ENCODE results near the gene SMG5.

Gene SMG5

GRCh38 chr1:156232201-156232894, 50.3 kb downstream of the SMG5 start:
- no peak for DNase-seq (ENCODE audit: low read depth)
- H3K4me3 ChIP-seq (ENCODE audit: control insufficient read depth, low read depth, low read length) = no peak overlapping the region
- TF ChIP-seq, protein P1, sequence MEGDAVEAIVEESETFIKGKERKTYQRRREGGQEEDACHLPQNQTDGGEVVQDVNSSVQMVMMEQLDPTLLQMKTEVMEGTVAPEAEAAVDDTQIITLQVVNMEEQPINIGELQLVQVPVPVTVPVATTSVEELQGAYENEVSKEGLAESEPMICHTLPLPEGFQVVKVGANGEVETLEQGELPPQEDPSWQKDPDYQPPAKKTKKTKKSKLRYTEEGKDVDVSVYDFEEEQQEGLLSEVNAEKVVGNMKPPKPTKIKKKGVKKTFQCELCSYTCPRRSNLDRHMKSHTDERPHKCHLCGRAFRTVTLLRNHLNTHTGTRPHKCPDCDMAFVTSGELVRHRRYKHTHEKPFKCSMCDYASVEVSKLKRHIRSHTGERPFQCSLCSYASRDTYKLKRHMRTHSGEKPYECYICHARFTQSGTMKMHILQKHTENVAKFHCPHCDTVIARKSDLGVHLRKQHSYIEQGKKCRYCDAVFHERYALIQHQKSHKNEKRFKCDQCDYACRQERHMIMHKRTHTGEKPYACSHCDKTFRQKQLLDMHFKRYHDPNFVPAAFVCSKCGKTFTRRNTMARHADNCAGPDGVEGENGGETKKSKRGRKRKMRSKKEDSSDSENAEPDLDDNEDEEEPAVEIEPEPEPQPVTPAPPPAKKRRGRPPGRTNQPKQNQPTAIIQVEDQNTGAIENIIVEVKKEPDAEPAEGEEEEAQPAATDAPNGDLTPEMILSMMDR (IDR thresholded peaks at IDR 0.05; ENCODE audit: control insufficient read depth, insufficient read depth, low read depth, low read length, missing control alignments) = no peak

DNA sequence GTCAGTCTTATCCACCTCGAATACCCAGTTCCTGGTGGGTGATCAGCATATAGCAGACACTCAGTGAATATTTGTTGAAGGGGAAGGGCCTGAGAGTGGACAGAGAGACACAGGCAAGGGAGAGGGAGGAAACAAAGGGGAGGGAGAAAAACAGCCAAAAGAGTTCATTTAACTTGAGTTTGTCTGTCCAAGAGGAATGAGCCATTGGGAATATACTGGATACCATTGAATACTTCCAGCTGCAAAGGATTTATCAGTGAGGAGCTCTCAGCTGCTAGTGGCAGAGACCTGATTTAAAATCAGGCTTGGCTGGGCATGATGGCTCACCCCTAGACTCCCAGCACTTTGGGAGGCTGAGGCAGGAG, 52.2 kb downstream of the SMG5 start:
- DNase-seq (ENCODE audit: low read depth) = no peak
- TF ChIP-seq, protein P1 (IDR thresholded peaks at IDR 0.05; ENCODE audit: control insufficient read depth, insufficient read depth, low read depth, low read length, missing control alignments) = no peak
- no peak overlapping the region for H3K4me3 ChIP-seq (ENCODE audit: control insufficient read depth, low read depth, low read length)

DNA sequence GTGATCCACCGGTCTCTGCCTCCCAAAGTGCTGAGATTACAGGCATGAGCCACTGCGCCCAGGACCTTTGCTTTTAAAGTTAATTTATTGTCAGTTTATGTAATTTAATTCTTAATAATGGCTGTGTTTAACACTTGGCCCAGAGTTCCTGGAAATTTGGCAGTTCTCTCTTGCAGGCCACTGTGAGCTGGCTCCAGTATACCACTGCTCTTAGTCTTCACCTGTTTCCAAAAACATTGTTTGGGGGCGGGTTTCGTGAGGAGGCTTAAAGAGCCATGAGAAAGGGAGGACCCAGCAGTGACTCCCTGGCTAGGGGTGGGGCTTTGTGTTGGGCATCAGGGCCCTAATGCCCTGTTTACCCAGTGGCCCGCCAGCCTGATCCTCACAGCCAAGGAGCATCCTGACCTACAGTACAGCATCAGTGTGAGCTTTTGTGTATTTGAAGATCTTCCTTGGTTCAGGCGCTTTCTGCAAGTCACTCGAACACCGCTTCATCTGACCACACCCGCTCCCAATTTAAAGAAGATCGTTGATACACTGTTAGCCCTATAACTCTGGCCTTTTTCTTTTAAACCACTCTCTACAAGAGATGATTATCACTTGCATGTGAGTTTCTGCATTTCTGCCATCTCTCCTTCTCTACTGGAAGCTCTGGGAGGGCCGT, 52.7 kb downstream of the SMG5 start:
- TF ChIP-seq, protein P1 (IDR thresholded peaks at IDR 0.05; ENCODE audit: control insufficient read depth, insufficient read depth, low read depth, low read length, missing control alignments) = no peak
- H3K4me3 ChIP-seq (ENCODE audit: control insufficient read depth, low read depth, low read length) = no peak overlapping the region
- no peak for DNase-seq (ENCODE audit: low read depth)

DNA sequence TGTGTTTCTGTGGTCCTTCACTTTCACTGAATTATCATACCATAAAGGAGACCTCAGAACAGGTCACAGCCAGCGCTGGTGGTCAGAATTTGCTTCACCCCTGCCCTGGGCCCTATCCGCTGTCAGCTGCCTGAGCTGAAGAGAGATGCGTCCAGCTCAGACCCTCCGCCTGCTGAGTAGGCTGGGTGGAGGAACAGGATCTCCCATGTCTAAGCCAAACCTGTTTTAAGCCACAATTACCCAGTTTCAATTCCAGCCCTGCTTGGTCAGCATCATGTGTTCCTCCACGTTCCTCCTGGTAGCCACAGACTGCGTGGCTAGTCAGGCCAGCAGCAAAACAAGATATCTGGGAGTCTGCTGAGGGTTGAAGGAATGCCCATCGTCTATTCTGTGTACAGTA, 54.1 kb downstream of the SMG5 start:
- no peak overlapping the region for H3K4me3 ChIP-seq (ENCODE audit: control insufficient read depth, low read depth, low read length)
- DNase-seq (ENCODE audit: low read depth) = no peak
- TF ChIP-seq, protein P1 (IDR thresholded peaks at IDR 0.05; ENCODE audit: control insufficient read depth, insufficient read depth, low read depth, low read length, missing control alignments) = no peak

- TF ChIP-seq, protein P1 (IDR thresholded peaks at IDR 0.05; ENCODE audit: control insufficient read depth, insufficient read depth, low read depth, low read length, missing control alignments) = no peak
- no peak overlapping the region for H3K4me3 ChIP-seq (ENCODE audit: control insufficient read depth, low read depth, low read length)
- DNase-seq (ENCODE audit: low read depth) = no peak
These were observed 55.8 kb downstream of the SMG5 start for GRCh38 chr1:156226782-156227181.

- DNase-seq (ENCODE audit: low read depth) = no peak
- TF ChIP-seq, protein P1 (IDR thresholded peaks at IDR 0.05; ENCODE audit: control insufficient read depth, insufficient read depth, low read depth, low read length, missing control alignments) = no peak
- H3K4me3 ChIP-seq (ENCODE audit: control insufficient read depth, low read depth, low read length) = no peak overlapping the region
These were observed 56.5 kb downstream of the SMG5 start for GRCh38 chr1:156226116-156226538.
